ENCODE results near the gene TNNI3K. TPM values are rescaled to one million over a fixed set of nuclear protein-coding genes. Genes with fewer than 3 reads are reported as not detected.

Gene TNNI3K
- total RNA-seq, 1 experiment from 2014 or later, result not detected

DNA sequence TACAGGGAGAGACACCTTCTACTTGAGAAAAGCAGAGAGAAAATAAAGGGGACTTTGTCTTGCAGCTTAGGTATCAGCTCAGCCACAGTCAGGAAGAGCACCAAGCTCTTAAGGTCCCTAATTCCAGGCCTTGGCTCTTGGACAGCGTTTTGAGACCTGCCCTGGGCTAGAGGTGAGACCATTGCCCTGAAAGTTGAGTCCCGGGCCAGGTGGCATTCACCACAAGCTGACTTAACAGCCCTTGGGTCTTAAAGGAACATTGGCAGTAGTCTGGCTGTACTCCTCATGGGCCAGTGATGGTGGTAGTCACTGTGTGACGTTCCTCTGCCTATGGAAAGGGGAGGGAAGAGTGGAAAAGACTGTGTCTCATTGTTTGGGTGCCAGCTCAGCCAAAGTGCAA is 11.7 kb upstream of the TNNI3K start:
- Histone ChIP-seq H3K27me3 (ENCODE audit: insufficient read depth, low read length) (no peaks in the 10 kb centered on the region), H3K79me1 (ENCODE audit: insufficient read depth, low read depth, low read length, poor library complexity, severe bottlenecking) (no peaks in the 10 kb centered on the region), H4K91ac (ENCODE audit: insufficient read length, low read depth, low read length) (no peak overlapping the region), H3K4ac (ENCODE audit: low read depth, low read length) (no peak overlapping the region), H3K4me1 (ENCODE audit: insufficient read depth, low read length) (no peaks in the 10 kb centered on the region), H3K14ac (ENCODE audit: insufficient read depth, low read length) (no peak overlapping the region), H3K4me2 (ENCODE audit: insufficient read depth, insufficient read length, low read length) (no peak overlapping the region), H2BK15ac (ENCODE audit: low read depth, low read length) (no peak overlapping the region), H3K9me3 (ENCODE audit: control insufficient read depth, low read depth, low read length) (no peaks in the 10 kb centered on the region), H3K56ac (ENCODE audit: insufficient read length, low read depth, low read length) (no peak overlapping the region), H2BK20ac (ENCODE audit: low read depth, low read length, poor library complexity, severe bottlenecking) (no peak overlapping the region), H2BK12ac (ENCODE audit: insufficient read length, low read depth, low read length) (no peak overlapping the region), H2BK120ac (ENCODE audit: low read depth, low read length, poor library complexity, severe bottlenecking) (no peak overlapping the region), H4K5ac (ENCODE audit: insufficient read length, low read depth, low read length) (peak overlapping the region; percentile 64), H3K79me2 (ENCODE audit: insufficient read depth, low read length) (no peaks in the 10 kb centered on the region), H3K18ac (ENCODE audit: insufficient read length, low read depth, low read length) (no peak overlapping the region), H2AK5ac (ENCODE audit: insufficient read length, low read length) (no peak overlapping the region), H3T11ph (ENCODE audit: low read length) (no peak overlapping the region), H2BK5ac (ENCODE audit: insufficient read length, low read length) (no peak overlapping the region), H3K23ac (ENCODE audit: insufficient read length, low read depth, low read length) (no peak overlapping the region), H4K8ac (replicated peaks; ENCODE audit: insufficient read length, low read depth, low read length) (no peak overlapping the region), H4K20me1 (ENCODE audit: control insufficient read depth, insufficient read depth, insufficient read length) (no peaks in the 10 kb centered on the region), H3K9ac (ENCODE audit: extremely low read depth, insufficient read length, low read length) (no peak overlapping the region), H3K23me2 (ENCODE audit: insufficient read length, low read depth, low read length, poor library complexity, severe bottlenecking) (no peaks in the 10 kb centered on the region), H3K27ac (ENCODE audit: insufficient read length, low read depth, low read length) (no peak overlapping the region), H2AFZ (ENCODE audit: low read length) (no peak overlapping the region)
- Mint-ChIP-seq H3K4me1 (no peaks in the 10 kb centered on the region), H3K27ac (no peak overlapping the region), H3K4me3 (no peak overlapping the region), H3K36me3 (ENCODE audit: insufficient read depth in 1 of 3, low read depth in 3 of 3) (no peaks in the 10 kb centered on the region), H3K9me3 (no peaks in the 10 kb centered on the region), H3K27me3 (ENCODE audit: low read depth) (no peaks in the 10 kb centered on the region; the same call in 1 of the 2 replicates)
- no CpG with 5 or more reads among the region's 3 CpGs for WGBS (ENCODE audit: extremely low coverage, insufficient read length, low lambda C conversion rate)
- DNase-seq, result no peak
- TF ChIP-seq, protein P1, sequence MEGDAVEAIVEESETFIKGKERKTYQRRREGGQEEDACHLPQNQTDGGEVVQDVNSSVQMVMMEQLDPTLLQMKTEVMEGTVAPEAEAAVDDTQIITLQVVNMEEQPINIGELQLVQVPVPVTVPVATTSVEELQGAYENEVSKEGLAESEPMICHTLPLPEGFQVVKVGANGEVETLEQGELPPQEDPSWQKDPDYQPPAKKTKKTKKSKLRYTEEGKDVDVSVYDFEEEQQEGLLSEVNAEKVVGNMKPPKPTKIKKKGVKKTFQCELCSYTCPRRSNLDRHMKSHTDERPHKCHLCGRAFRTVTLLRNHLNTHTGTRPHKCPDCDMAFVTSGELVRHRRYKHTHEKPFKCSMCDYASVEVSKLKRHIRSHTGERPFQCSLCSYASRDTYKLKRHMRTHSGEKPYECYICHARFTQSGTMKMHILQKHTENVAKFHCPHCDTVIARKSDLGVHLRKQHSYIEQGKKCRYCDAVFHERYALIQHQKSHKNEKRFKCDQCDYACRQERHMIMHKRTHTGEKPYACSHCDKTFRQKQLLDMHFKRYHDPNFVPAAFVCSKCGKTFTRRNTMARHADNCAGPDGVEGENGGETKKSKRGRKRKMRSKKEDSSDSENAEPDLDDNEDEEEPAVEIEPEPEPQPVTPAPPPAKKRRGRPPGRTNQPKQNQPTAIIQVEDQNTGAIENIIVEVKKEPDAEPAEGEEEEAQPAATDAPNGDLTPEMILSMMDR (conservative IDR thresholded peaks at IDR 0.05), result no peak
